ENCODE data around the gene ADAM19.
"Not testable (repeated sequence)": the region's sequence is repeated elsewhere in the genome, so short reads cannot be mapped to it uniquely, and the experiment has no call there.

Gene ADAM19

GRCh38 chr5:157491471-157491995 is 84.0 kb downstream of the ADAM19 start:
- Histone ChIP-seq H3K27ac (ENCODE audit: low read length) (no peak overlapping the region), H3K36me3 (ENCODE audit: control insufficient read depth in 1 of 2, insufficient read depth in 2 of 2, low read length in 2 of 2) (peaks cover 17 to 75% of the 10 kb centered on the region in 2 donors)

GRCh38 chr5:157487358-157487757 is 88.2 kb downstream of the ADAM19 start:
- Histone ChIP-seq H3K27ac (ENCODE audit: low read length) (no peak overlapping the region), H3K4me3 (ENCODE audit: low read depth in 1 of 2, low read length in 2 of 2) (no peak overlapping the region), H3K9me3 (ENCODE audit: control insufficient read depth in 1 of 2, low read length in 2 of 2) (no peaks in the 10 kb centered on the region), H3K4me1 (ENCODE audit: control insufficient read depth in 1 of 2, insufficient read depth in 2 of 2, low read length in 2 of 2) (no peaks in the 10 kb centered on the region), H3K36me3 (ENCODE audit: control insufficient read depth in 1 of 2, insufficient read depth in 2 of 2, low read length in 2 of 2) (peaks cover 12 to 71% of the 10 kb centered on the region in 2 donors), H3K27me3 (ENCODE audit: low read depth, low read length) (no peaks in the 10 kb centered on the region)

More at GRCh38 chr5:157491471-157491995, 84.0 kb downstream of the ADAM19 start:
- no peaks in the 10 kb centered on the region for H3K9me3 ChIP-seq (ENCODE audit: control insufficient read depth in 1 of 2, low read length in 2 of 2)
- H3K4me3 ChIP-seq (ENCODE audit: low read depth in 1 of 2, low read length in 2 of 2), result no peak overlapping the region
- H3K27me3 ChIP-seq (ENCODE audit: low read depth, low read length), result no peaks in the 10 kb centered on the region
- no peaks in the 10 kb centered on the region for H3K4me1 ChIP-seq (ENCODE audit: control insufficient read depth in 1 of 2, insufficient read depth in 2 of 2, low read length in 2 of 2)

- Histone ChIP-seq H3K9me3 (ENCODE audit: control insufficient read depth in 1 of 2, low read length in 2 of 2) (no peaks in the 10 kb centered on the region), H3K27me3 (ENCODE audit: low read depth, low read length) (no peaks in the 10 kb centered on the region), H3K4me3 (ENCODE audit: low read depth in 1 of 2, low read length in 2 of 2) (no peak overlapping the region), H3K27ac (ENCODE audit: low read length) (no peak overlapping the region), H3K4me1 (ENCODE audit: control insufficient read depth in 1 of 2, insufficient read depth in 2 of 2, low read length in 2 of 2) (no peaks in the 10 kb centered on the region), H3K36me3 (ENCODE audit: control insufficient read depth in 1 of 2, insufficient read depth in 2 of 2, low read length in 2 of 2) (peaks cover 12 to 69% of the 10 kb centered on the region in 2 donors)
Measured at GRCh38 chr5:157486861-157487260, 88.7 kb downstream of the ADAM19 start.

- Histone ChIP-seq H3K9me3 (ENCODE audit: control insufficient read depth in 1 of 2, low read length in 2 of 2) (no peaks in the 10 kb centered on the region), H3K27me3 (ENCODE audit: low read depth, low read length) (no peaks in the 10 kb centered on the region), H3K4me1 (ENCODE audit: control insufficient read depth in 1 of 2, insufficient read depth in 2 of 2, low read length in 2 of 2) (no peaks in the 10 kb centered on the region), H3K27ac (ENCODE audit: low read length) (no peak overlapping the region), H3K4me3 (ENCODE audit: low read depth in 1 of 2, low read length in 2 of 2) (no peak overlapping the region), H3K36me3 (ENCODE audit: control insufficient read depth in 1 of 2, insufficient read depth in 2 of 2, low read length in 2 of 2) (peaks cover 11 to 69% of the 10 kb centered on the region in 2 donors)
Measured at GRCh38 chr5:157486221-157486681, 89.3 kb downstream of the ADAM19 start.

DNA sequence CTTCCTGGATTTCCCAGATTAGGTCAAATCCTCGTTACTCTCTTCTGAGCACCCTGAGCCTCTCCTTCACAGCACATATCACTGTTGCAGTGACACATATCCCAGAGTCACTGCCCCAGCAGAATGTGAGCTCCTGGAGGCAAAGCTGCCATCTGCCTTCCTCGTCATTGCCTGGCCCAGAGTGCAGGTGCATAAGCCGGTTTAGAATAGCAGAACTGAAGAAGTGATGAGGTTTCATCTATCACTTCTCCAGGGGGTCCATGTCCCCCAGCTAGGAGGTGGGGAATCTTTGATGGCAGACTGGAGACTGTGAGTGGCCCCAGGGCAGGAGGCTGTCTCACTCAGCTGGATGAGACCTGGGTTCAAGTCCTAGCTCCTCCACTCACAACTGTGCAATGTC is 89.8 kb downstream of the ADAM19 start:
- Histone ChIP-seq H3K36me3 (ENCODE audit: control insufficient read depth in 1 of 2, insufficient read depth in 2 of 2, low read length in 2 of 2) (peaks cover 15 to 71% of the 10 kb centered on the region in 2 donors), H3K27ac (ENCODE audit: low read length) (no peak overlapping the region), H3K27me3 (ENCODE audit: low read depth, low read length) (no peaks in the 10 kb centered on the region), H3K4me3 (ENCODE audit: low read depth in 1 of 2, low read length in 2 of 2) (no peak overlapping the region), H3K4me1 (ENCODE audit: control insufficient read depth in 1 of 2, insufficient read depth in 2 of 2, low read length in 2 of 2) (no peaks in the 10 kb centered on the region), H3K9me3 (ENCODE audit: control insufficient read depth in 1 of 2, low read length in 2 of 2) (no peaks in the 10 kb centered on the region)

DNA sequence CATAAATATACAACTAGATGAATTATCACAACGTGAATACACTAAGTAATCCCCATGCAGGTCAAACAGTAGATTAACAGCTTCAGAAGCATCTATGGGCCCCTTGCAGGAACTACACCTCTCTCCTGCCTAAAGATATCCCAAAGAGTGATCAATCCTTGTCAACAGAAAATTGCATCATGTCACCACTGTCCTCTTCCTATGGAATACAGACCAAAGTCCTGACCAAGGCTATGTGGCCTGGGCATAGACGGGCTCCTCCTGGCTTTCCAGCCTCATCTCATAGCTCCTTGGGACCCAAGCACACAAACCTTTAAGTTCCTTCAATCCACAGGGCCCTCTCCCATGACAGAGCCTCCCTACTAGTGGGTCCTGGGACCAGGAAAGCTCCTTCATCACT is 90.2 kb downstream of the ADAM19 start:
- no peak overlapping the region for H3K4me3 ChIP-seq (ENCODE audit: low read depth in 1 of 2, low read length in 2 of 2)
- H3K27me3 ChIP-seq (ENCODE audit: low read depth, low read length), result no peaks in the 10 kb centered on the region
- H3K4me1 ChIP-seq (ENCODE audit: control insufficient read depth in 1 of 2, insufficient read depth in 2 of 2, low read length in 2 of 2), result no peaks in the 10 kb centered on the region
- H3K36me3 ChIP-seq (ENCODE audit: control insufficient read depth in 1 of 2, insufficient read depth in 2 of 2, low read length in 2 of 2), result peaks cover 15 to 71% of the 10 kb centered on the region in 2 donors
- H3K9me3 ChIP-seq (ENCODE audit: control insufficient read depth in 1 of 2, low read length in 2 of 2), result no peaks in the 10 kb centered on the region
- no peak overlapping the region for H3K27ac ChIP-seq (ENCODE audit: low read length)

DNA sequence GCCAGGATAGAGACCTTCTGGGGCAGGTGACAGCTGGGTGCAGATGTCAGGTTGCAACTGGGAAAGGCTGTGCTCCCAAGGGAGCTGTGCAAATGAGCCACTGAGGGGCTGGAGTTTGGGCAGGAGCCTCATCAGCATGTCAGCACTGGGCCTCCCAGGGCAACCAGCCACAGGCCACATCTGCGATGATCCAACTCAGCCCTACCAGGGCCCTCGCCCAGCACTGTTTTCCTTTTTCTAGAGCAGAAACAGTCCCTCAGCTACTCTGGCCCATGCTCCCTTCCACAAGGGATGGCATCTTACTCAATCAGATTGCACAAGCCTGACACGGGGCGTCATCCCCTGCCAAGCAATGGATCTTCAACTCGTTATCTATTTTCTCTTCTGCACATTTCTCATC is 90.8 kb downstream of the ADAM19 start:
- peaks cover 11 to 71% of the 10 kb centered on the region in 2 donors for H3K36me3 ChIP-seq (ENCODE audit: control insufficient read depth in 1 of 2, insufficient read depth in 2 of 2, low read length in 2 of 2)
- peaks cover 0 to 2% of the 10 kb centered on the region in 2 donors for H3K4me1 ChIP-seq (ENCODE audit: control insufficient read depth in 1 of 2, insufficient read depth in 2 of 2, low read length in 2 of 2)
- H3K9me3 ChIP-seq (ENCODE audit: control insufficient read depth in 1 of 2, low read length in 2 of 2), result no peaks in the 10 kb centered on the region
- no peak overlapping the region for H3K27ac ChIP-seq (ENCODE audit: low read length)
- no peaks in the 10 kb centered on the region for H3K27me3 ChIP-seq (ENCODE audit: low read depth, low read length)
- H3K4me3 ChIP-seq (ENCODE audit: low read depth in 1 of 2, low read length in 2 of 2), result no peak overlapping the region

DNA sequence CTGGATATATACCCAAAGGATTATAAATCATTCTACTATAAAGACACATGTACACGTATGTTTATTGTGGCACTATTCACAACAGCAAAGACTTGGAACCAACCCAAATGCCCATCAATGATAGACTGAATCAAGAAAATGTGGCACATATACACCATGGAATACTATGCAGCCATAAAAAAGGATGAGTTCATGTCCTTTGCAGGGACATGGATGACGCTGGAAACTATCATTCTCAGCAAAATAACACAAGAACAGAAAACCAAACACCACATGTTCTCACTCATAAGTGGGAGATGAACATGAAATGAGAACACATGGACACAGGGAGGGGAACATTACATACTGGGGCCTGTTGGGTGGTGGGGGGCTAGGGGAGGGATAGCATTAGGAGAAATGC is 92.9 kb downstream of the ADAM19 start:
- Histone ChIP-seq H3K36me3 (ENCODE audit: control insufficient read depth in 1 of 2, insufficient read depth in 2 of 2, low read length in 2 of 2) (peaks cover 11 to 58% of the 10 kb centered on the region in 2 donors), H3K4me1 (ENCODE audit: control insufficient read depth in 1 of 2, insufficient read depth in 2 of 2, low read length in 2 of 2) (peaks cover 0 to 20% of the 10 kb centered on the region in 2 donors)
- H3K9me3 ChIP-seq (ENCODE audit: control insufficient read depth in 1 of 2, low read length in 2 of 2); H3K27ac ChIP-seq (ENCODE audit: low read length); H3K27me3 ChIP-seq (ENCODE audit: low read depth, low read length); H3K4me3 ChIP-seq (ENCODE audit: low read depth in 1 of 2, low read length in 2 of 2): not testable (repeated sequence)

DNA sequence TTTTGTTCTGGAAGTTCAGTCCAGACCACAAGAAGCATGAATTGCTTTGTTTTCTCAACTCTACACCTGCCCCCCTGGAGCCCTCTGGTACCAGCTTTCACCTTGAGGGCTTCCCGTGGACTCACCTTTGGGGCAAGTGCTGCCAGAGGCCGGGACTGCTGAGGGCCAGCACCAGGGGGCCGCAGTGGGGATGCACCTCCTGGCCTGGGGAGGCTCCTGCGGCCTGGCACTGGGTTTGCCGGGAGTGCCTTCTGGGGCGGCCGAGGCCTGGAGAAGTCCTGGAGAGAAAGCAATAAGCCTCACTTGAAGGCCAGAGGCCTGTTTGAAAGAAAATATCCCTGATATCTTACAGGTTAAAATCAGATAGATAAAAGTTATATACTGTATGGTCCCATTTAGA is 93.9 kb downstream of the ADAM19 start:
- no peak overlapping the region for H3K27ac ChIP-seq (ENCODE audit: low read length)

GRCh38 chr5:157481265-157481664 is 94.3 kb downstream of the ADAM19 start:
- Histone ChIP-seq H3K27me3 (ENCODE audit: low read depth, low read length) (no peaks in the 10 kb centered on the region), H3K36me3 (ENCODE audit: control insufficient read depth in 1 of 2, insufficient read depth in 2 of 2, low read length in 2 of 2) (peaks cover 11 to 44% of the 10 kb centered on the region in 2 donors), H3K4me1 (ENCODE audit: control insufficient read depth in 1 of 2, insufficient read depth in 2 of 2, low read length in 2 of 2) (peaks cover 0 to 22% of the 10 kb centered on the region in 2 donors), H3K27ac (ENCODE audit: low read length) (no peak overlapping the region), H3K4me3 (ENCODE audit: low read depth in 1 of 2, low read length in 2 of 2) (no peak overlapping the region), H3K9me3 (ENCODE audit: control insufficient read depth in 1 of 2, low read length in 2 of 2) (no peaks in the 10 kb centered on the region)

More for the DNA sequence above, 93.9 kb downstream of the ADAM19 start:
- Histone ChIP-seq H3K4me3 (ENCODE audit: low read depth in 1 of 2, low read length in 2 of 2) (no peak overlapping the region), H3K27me3 (ENCODE audit: low read depth, low read length) (no peaks in the 10 kb centered on the region), H3K9me3 (ENCODE audit: control insufficient read depth in 1 of 2, low read length in 2 of 2) (no peaks in the 10 kb centered on the region), H3K36me3 (ENCODE audit: control insufficient read depth in 1 of 2, insufficient read depth in 2 of 2, low read length in 2 of 2) (peaks cover 11 to 48% of the 10 kb centered on the region in 2 donors), H3K4me1 (ENCODE audit: control insufficient read depth in 1 of 2, insufficient read depth in 2 of 2, low read length in 2 of 2) (peaks cover 0 to 22% of the 10 kb centered on the region in 2 donors)

- Histone ChIP-seq H3K27ac (ENCODE audit: low read length) (no peak overlapping the region), H3K4me3 (ENCODE audit: low read depth in 1 of 2, low read length in 2 of 2) (no peak overlapping the region), H3K27me3 (ENCODE audit: low read depth, low read length) (no peaks in the 10 kb centered on the region), H3K36me3 (ENCODE audit: control insufficient read depth in 1 of 2, insufficient read depth in 2 of 2, low read length in 2 of 2) (peaks cover 11 to 42% of the 10 kb centered on the region in 2 donors), H3K4me1 (ENCODE audit: control insufficient read depth in 1 of 2, insufficient read depth in 2 of 2, low read length in 2 of 2) (peaks cover 0 to 22% of the 10 kb centered on the region in 2 donors), H3K9me3 (ENCODE audit: control insufficient read depth in 1 of 2, low read length in 2 of 2) (no peaks in the 10 kb centered on the region)
Measured at GRCh38 chr5:157479612-157480510, 95.7 kb downstream of the ADAM19 start.
